GM21360 (cell line): ENCODE data around the gene CCSER2.
"Not testable (repeated sequence)": the region's sequence is repeated elsewhere in the genome, so short reads cannot be mapped to it uniquely, and the experiment has no call there.

Experiments used
- ATAC-seq: cut with Tn5 transposase; IDR thresholded peaks from one replicate; pipeline ENCODE4 v1.9.1; 2021; ENCODE audit warnings: mild to moderate bottlenecking, moderate library complexity; ENCODE audit not compliant: unreplicated experiment

CCSER2 gene, protein sequence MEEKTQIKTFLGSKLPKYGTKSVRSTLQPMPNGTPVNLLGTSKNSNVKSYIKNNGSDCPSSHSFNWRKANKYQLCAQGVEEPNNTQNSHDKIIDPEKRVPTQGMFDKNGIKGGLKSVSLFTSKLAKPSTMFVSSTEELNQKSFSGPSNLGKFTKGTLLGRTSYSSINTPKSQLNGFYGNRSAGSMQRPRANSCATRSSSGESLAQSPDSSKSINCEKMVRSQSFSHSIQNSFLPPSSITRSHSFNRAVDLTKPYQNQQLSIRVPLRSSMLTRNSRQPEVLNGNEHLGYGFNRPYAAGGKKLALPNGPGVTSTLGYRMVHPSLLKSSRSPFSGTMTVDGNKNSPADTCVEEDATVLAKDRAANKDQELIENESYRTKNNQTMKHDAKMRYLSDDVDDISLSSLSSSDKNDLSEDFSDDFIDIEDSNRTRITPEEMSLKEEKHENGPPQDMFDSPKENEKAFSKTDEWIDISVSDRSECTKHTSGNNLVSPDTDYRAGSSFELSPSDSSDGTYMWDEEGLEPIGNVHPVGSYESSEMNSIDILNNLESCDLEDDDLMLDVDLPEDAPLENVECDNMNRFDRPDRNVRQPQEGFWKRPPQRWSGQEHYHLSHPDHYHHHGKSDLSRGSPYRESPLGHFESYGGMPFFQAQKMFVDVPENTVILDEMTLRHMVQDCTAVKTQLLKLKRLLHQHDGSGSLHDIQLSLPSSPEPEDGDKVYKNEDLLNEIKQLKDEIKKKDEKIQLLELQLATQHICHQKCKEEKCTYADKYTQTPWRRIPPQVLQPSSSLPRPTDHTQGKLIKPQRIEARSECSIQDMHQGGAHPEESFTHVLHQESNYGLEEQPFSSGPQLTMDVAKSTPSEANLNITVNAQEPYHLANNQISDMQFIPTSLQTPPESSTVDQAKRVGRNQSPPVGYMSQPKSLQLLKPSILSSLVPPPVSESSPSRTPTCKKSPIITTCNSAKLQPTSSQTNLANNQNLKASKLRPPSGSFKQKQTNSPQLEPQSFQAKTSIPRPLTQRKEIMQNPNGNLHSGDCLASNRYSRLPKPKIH

DNA sequence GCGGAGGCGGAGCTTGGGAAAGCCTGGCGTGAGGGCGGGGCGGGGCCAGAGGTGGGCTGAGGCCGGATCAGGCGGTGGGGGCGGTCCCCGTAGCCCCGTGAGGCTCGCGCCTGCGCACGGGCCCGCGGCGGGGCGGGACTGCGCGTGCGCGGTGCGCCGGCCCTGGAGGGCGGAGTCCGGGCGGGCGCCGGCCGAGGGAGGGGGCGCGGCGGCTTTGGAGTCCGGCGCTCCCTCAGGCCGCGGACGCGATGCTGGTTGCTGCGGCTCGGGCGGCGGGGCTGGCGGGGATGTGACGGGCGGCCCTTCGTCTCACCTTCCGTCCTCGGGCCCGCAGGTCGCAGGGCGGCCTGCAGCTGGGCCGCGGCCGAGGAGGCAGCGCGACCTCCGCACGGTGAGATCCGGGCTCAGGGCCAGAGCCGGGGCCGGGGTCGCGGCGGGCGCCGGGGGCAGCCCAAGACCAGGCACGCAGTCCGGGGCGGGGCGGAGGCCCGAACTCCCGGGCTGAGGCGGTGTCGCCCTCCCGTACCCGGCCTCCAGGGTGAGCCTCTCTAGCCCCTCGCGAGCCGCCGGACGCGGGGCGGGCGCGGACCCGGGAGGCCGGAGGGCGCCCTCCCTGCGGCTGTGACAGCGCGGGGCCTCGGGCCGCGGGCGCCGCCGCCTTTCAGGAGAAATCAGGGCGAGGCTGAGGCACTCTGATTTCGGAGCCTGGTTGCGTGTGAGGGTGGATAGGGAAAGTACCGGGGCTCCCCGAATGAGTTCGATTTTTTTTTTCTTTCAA, at the start of gene CCSER2:
Gene CCSER2 (plus strand): TSS at position 172 of the 778 bp plus-strand sequence. CDS start 42,464 bp downstream, outside the sequence.
- ATAC-seq = peak; percentile 73

DNA sequence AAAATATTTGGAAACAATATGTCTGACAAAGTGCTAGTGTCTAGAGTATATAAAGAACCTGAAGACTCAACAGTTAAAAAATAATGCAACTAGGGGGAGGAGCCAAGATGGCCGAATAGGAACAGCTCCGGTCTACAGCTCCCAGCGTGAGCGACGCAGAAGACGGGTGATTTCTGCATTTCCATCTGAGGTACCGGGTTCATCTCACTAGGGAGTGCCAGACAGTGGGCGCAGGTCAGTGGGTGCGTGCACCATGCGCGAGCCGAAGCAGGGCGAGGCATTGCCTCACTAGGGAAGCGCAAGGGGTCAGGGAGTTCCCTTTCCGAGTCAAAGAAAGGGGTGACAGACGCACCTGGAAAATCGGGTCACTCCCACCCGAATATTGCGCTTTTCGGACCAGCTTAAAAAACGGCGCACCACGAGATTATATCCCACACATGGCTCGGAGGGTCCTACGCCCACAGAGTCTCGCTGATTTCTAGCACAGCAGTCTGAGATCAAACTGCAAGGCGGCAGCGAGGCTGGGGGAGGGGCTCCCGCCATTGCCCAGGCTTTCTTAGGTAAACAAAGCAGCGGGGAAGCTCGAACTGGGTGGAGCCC, 48.4 kb upstream of the CCSER2 start:
- ATAC-seq = not testable (repeated sequence)

DNA sequence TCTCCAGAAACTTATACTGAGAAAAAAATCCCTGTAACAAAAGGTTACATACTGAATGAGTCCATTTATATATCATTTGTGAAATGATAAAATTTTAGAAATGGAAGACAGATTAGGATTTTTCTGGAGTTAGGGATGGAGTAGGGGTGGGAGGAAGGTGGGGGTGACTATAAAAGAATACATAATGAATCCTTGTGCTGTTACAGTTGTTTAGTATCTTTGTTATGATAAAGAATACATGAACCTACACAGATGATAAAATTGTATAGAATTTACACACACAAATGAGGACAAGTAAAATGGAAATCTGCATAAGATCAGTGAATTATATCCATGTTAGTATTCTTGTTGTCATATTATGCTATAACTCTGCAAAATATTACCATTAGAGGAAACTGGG, 41.7 kb upstream of the CCSER2 start:
- no peak for ATAC-seq

DNA sequence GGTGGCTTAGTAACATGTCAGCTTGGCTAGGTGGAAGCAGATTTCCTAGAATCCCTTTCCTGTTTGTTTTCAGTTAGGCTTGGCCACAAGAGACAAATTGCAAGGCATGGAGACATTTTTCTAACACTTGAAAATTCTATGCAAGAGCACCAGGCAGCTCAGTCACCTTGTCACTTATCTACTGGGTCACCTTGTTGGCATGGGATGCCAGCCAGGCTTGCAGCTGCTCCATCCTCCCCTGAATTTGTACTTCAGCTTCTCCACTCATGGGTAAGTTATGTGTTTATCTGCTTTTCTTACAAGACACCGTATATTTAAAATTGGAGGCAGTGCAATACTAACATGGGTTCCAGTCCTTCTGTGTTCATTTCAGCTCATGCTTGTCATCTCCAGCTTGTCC, 40.2 kb upstream of the CCSER2 start:
- no peak for ATAC-seq

DNA sequence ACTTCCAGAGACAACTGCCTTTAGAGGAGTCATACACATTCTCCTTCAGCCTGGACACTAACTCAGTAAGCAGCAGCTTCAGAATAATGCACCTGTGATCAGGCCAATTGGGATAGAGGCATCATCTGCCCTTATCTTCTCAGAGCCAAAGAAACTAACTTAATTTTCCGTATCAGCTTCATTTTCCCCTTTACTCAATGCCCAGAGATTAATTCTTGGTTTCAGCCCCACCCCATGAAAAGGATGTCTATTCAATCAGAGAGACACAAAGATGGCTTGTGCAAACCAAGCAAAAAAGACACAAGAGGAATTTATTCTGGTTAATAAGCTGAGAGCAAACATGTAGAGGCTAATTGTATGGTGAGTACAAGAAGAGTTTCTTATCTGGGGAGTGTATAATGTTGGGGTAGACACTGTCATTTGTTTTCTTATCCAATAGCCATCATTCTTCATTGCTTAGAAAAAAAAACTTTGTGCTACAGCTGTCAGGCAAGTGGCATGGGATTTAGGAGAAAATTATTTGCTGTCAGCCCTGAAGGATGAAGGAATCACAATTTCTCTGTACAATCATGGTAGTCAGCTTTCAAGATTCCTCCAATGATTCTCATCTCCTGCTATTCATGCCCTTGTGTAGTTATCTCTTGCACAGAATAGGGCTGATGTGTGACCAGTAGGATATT, 38.7 kb upstream of the CCSER2 start:
- no peak for ATAC-seq

DNA sequence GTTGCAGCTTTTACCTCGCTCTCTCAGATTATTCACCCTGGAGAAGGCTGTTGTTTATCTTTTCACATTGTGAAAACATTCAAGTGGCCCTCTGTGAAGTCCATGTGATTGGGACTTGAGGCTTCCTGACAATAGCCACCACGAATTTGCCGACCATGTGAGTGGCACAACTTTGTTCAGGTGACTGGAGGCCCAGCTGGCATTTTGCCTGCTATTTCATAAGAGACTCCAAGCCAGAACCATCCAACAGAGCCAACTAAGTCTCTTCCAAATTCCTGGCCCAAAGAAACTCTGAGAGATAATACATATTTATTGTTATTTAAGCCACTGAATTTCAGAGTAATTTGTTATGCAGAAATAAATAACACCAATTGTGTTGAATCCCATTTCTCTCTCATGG, 38.2 kb upstream of the CCSER2 start:
- ATAC-seq = no peak

DNA sequence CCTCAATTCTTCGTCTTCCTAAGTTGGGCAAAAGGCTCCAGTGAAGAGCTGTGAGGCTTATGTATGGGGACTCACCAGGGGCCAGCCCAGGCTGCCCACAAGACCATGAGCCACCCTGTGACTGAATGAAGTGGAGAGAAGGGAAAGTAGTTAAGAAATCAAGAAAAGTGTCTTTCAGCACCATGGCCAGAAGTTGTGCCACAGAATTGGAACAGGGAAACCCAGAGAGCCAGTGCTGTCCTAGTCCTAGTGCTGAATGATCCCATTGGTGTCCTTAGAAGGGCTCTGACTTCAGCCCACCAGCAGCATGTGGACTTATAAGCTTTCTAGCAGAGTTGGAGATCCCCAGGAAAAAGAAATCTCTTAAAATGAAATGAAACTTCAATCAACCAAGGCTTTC, 37.0 kb upstream of the CCSER2 start:
- ATAC-seq = no peak

DNA sequence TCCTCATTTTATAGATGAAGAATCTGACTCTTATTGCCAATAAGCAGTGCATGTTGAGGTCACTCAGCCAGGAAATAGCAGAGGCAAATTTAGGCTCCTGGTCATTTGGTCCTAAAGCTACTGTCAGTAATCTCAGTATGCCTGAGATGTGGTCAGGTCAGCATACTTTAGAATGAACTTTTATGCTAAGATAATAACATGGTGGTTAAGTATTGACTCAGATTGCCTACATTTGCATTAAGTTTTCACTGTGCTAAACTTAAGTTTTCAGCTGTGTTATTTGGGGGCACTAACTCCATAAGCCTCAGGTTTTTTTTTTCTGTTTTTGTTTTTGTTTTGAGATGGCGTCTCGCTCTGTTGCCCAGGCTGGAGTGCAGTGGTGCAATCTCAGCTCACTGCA, 35.9 kb upstream of the CCSER2 start:
- ATAC-seq = peak; percentile 71

DNA sequence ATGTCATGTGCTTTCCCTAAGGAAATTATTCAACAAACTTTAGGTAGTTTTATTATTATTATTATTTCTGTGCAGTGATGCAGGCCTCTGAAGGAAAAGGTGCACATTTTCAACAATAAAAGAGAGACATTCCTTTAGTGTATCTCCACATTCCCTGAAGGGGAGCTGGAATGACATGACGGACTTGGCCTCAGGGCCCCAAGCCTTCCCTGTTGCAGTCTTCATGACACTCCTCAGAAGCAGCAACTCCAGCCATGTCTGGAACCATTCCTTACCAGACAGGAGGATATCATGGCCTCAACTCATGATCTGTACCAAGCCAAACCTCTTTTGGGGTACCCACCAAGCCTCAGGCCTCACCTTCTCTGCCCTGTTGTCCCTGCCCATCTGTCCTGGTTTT, 35.2 kb upstream of the CCSER2 start:
- ATAC-seq = no peak

DNA sequence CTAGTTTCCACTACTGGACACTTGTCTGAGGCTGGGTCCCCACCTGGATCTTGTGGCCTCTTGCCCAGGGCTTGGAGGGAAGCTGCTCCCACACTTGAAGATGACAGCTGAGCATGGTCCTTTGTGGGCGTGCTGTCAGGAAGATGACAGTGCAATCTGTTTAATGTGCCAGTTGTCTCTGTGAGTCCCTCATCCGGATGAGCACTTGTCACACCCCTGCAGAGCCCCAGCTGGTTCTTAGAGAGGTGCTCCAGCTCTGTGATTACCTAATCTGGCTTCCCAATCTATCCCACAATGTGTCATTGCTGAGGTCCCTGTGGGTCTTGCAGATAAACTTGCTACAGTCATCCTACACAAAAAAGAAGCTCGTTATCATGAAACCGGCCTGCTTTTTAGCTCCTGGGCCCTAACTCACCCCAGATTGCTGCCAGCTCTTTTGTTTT, 34.8 kb upstream of the CCSER2 start:
- no peak for ATAC-seq

DNA sequence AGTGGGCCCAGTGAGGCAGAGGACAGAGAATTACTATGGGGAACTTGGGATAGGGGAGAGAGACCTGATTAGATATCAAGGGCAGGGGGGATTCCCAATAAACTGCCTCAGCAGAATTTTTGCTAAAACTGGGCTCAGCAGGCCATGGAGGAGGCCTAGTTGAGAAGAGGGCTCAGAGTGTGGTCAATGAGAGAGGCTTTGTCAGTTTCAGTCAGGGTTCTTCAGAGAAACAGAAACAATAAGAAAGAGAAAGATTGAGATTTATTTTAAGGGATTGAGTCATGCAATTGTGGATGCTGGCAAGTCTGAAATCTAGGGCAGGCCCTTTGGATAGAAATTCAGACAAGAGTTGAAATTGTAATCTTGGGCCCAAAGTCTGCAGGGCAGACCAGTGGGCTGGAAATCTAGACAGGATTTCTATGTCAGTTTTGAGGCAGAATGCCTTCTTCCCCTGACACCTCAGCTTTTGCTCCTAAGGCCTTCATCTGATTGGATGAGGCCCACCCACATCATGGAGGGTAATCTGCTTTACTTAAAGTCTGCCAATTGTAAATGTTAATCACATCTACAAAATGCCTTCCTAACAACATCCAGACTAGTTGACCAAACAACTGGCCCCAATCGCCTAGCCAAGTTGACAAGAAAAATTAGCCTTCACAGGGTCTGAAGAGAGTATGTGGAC, 33.5 kb upstream of the CCSER2 start:
- ATAC-seq = peak; percentile 80

DNA sequence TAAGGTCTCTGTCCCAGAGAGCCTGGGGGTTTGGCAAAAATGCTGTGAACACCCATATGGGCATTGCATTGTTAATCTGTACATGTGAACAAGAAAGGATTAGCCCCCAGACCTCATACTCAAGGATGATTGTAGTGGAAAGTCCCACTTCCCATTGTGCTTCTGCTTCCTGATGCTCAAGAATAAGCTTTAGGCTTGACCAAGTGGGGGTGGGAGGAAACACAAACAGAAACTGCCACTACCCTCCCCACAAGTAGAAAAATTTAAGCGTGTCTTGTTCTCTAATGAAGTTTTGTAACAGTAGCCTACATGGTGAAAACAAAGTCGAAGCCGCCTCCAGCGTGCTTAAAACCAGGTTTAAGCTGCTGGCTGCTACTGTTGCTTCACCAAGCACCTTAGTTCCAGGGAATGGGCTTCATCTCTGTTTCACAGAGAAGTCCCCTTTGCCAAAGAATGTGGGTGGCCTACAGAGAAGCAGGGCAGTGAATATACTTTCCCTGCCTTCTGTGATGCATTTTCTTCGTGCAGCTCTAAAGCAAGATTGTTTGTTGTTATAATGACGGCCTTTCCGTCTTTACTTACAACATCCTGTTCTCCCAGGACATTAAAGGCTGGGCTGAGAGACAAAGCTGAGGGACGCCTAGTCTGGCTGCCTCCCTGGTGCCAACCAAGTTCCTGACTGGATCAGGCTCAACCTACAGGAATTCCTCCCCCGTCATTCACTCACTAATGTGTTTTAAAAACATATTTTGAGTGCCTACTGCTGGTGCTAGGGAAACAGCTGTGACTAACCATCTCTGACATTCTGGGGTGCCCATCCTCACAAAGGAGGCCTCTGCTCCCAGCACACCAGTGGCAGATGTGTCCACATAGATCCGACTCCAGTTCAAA, 32.1 kb upstream of the CCSER2 start:
- no peak for ATAC-seq

DNA sequence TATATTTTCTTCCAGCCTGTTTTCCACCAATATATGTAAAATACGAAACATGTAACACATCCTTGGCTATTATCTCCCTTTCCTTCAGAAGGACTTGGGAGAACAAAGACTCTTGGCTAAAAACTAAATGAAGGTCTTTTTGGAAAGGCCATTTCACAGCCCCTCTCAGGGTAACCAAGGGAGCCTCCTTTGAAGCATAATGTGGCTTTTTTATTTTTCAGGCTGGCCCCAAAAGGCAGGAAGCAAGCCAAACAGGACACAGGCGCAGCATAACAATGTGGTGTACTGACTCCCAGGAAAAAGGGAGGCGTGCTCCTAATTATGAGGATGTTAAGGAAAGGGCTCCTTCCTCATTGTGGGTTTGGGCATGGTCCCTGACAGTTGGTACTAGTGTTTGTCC, 30.3 kb upstream of the CCSER2 start:
- ATAC-seq = no peak

DNA sequence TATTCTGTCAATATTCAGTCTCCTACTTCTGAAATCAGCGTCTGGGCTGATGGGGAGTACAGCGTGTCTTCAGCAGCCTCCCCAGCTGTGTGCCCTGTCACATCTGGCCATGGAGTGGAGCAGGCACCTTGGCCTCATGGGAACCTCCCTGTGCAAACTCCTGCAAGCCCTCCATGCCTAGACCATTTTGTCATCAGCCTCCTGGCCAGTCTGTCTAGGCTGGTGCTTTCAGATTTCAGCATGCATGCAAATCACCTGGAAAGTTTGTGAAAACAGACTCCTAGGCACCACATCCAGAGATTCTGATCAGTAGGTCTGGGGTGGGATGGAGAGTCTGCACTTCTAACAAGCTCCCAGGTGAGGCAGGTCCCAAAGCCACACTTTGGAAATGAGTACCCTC, 26.2 kb upstream of the CCSER2 start:
- ATAC-seq = no peak

DNA sequence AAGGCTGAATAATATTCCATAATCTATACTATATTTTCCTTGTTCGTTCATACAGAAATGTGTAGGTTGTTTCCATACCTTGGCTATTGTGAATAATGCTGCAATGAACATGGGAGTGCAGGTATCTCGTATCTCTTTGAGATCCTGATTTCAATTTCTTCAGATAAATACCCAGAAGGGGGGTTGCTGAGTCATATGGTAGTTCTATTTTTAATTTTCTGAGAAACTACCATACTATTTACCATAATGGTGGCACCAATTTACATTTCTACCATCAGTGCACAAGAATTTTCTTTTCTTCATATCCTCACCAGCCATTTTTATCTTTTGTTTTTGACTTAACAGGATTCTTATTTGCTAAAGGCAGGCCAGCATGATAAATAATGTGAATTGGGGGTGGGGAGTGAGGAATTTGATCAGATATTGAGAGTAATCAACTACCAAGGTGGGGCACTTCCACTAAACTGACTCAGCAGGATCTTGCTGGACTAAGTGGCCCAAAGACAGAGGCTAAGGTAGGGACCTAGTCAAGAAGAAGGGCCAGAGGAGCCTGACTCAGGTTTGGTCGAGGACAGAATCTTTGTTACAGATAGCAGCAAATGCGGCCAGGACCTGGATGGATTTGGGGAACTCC, 21.5 kb upstream of the CCSER2 start:
- ATAC-seq = no peak

DNA sequence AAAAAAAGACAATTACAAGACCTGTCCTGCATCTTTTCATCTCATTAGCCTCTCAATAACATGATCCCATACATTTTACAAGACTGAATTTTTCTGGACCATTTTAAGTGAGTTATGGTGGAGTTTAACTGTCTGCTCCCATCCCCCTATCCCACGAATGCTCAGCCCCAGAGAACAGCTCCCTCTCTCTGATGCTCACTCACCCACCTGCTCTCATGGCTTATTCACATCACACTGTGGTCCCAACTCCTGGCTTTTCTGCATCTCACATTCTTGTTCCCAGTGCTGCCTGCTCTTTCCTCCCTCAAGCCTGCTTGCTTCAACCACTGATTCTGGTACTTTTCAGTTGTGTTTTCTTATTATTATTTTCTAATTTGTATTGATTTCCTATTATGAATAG, 20.4 kb upstream of the CCSER2 start:
- ATAC-seq = no peak

DNA sequence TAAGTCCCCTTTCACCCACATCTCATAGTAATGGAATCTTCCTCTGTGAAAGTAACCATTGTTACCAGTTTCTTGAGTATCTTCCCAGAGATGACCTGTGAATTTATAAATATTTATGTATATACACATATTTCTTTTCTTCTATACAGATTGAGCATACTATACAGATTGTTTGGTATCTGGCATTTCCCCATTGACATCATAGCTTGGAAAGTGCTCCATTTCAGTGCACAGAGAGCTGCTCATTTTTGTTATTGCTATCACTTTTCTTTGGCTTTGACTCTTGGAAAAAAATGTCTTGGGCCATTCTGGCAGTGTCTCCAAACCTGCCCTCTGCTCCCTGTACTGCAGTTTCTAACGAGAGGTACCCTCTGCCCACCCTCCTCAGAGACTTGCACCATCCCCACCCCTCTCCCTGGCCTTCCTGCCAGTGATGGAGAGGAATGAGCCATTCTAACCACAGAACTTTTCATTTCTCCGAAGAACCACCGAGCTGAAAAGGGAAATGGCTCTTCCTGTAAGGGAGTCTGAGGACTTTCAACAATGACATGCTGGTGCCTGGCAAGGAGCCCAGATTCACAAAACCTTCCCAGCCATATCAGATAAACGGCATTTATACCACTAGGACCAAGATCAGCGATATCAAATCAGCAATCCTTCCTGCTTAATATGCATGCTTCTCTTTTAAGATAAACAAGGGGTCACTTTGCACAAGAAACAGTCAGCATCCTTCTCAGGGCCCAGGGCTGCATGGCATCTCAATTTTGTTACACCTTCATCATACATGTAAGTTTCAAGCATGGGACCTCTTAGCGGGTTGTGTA, 19.7 kb upstream of the CCSER2 start:
- peak; percentile 70 for ATAC-seq
